GM23338 (cell line): ENCODE measurements around the gene MT4. TPM values are rescaled to one million over a fixed set of nuclear protein-coding genes. Genes with fewer than 3 reads are reported as not detected.

Experiments
- ATAC-seq: fragments of 200-7000 bp; cut with Tn5 transposase; 3 replicates; pipeline ENCODE4 v1.9.1; 2020
- DNase-seq: peaks from one replicate; pipeline ENCODE4 v3.0.0-alpha.2; 2015; ENCODE audit warnings: low spot score
- H2AFZ ChIP-seq: fragments of 200-600 bp; sonication (generic); 2 replicates; pipeline ENCODE4 v1.8.0; 2016; ENCODE audit warnings: antibody characterized with exemption, mild to moderate bottlenecking, moderate library complexity
- H3F3A ChIP-seq: fragments of 200-600 bp; sonication (generic); replicated peaks from 2 replicates; pipeline ENCODE4 v1.8.0; 2017; ENCODE audit warnings: antibody characterized with exemption, mixed run types, low read depth
- H3K27ac ChIP-seq: fragments of 200-600 bp; sonication (generic); 2 replicates; pipeline ENCODE4 v1.6.1; 2016; ENCODE audit warnings: low read depth
- H3K27me3 ChIP-seq: fragments of 200-600 bp; sonication (generic); 2 replicates; pipeline ENCODE4 v1.8.0; 2016; ENCODE audit warnings: mild to moderate bottlenecking, mixed run types, moderate library complexity; ENCODE audit not compliant: insufficient read depth
- H3K36me3 ChIP-seq: fragments of 200-600 bp; sonication (generic); 2 replicates; pipeline ENCODE4 v1.8.0; 2016; ENCODE audit warnings: mild to moderate bottlenecking; ENCODE audit not compliant: insufficient read depth
- H3K4me1 ChIP-seq: fragments of 200-600 bp; sonication (generic); 2 replicates; pipeline ENCODE4 v1.8.0; 2016; ENCODE audit warnings: mild to moderate bottlenecking, moderate library complexity; ENCODE audit not compliant: insufficient read depth
- H3K4me2 ChIP-seq: fragments of 200-600 bp; sonication (generic); 2 replicates; pipeline ENCODE4 v1.7.1; 2017; ENCODE audit warnings: mixed run types
- H3K4me3 ChIP-seq: fragments of 200-600 bp; sonication (generic); 2 replicates; pipeline ENCODE4 v1.6.1; 2016; ENCODE audit warnings: mixed run types
- H3K79me2 ChIP-seq: fragments of 200-600 bp; sonication (generic); replicated peaks from 2 replicates; pipeline ENCODE4 v1.8.0; 2017; ENCODE audit warnings: mild to moderate bottlenecking; ENCODE audit not compliant: insufficient read depth
- H3K9me2 ChIP-seq: fragments of 200-600 bp; sonication (generic); 2 replicates; pipeline ENCODE4 v1.8.0; 2017; ENCODE audit not compliant: insufficient read depth
- H4K20me1 ChIP-seq: fragments of 200-600 bp; sonication (generic); replicated peaks from 2 replicates; pipeline ENCODE4 v1.8.0; 2017; ENCODE audit warnings: mild to moderate bottlenecking; ENCODE audit not compliant: insufficient read depth
- H3K27ac Mint-ChIP-seq: 2 replicates; pipeline ENCODE4 v1.8.0; 2020; ENCODE audit warnings: inconsistent platforms, mild to moderate bottlenecking, moderate library complexity, mixed read lengths
- H3K27me3 Mint-ChIP-seq: 3 replicates; pipeline ENCODE4 v1.8.0; 2022; ENCODE audit warnings: low read depth, mild to moderate bottlenecking, moderate library complexity, mixed read lengths, inconsistent platforms; ENCODE audit not compliant: insufficient read depth, poor library complexity
- H3K36me3 Mint-ChIP-seq: 3 replicates; pipeline ENCODE4 v1.8.0; 2021; ENCODE audit warnings: low read depth, mild to moderate bottlenecking, inconsistent platforms, moderate library complexity, mixed read lengths
- H3K4me1 Mint-ChIP-seq: 3 replicates; pipeline ENCODE4 v1.8.0; 2020; ENCODE audit warnings: mild to moderate bottlenecking, inconsistent platforms, mixed read lengths
- H3K4me3 Mint-ChIP-seq: 3 replicates; pipeline ENCODE4 v1.8.0; 2021; ENCODE audit warnings: moderate library complexity, mild to moderate bottlenecking, inconsistent platforms, mixed read lengths
- H3K9me3 Mint-ChIP-seq: 3 replicates; pipeline ENCODE4 v1.8.0; 2020; ENCODE audit warnings: moderate library complexity, mild to moderate bottlenecking, inconsistent platforms, mixed read lengths
- CREB1 ChIP-seq: fragments of 250-450 bp; sonication (Bioruptor Pico); IDR thresholded peaks from 2 replicates; pipeline ENCODE4 v1.5.0; 2020; ENCODE audit warnings: low read depth, mild to moderate bottlenecking, moderate library complexity
- EZH2 ChIP-seq: fragments of 200-600 bp; sonication (generic); IDR thresholded peaks from one replicate; pipeline ENCODE4 v1.8.0; 2017; ENCODE audit warnings: antibody characterized with exemption, mild to moderate bottlenecking, low read depth; ENCODE audit not compliant: unreplicated experiment
- EZH2phosphoT487 ChIP-seq: fragments of 200-600 bp; sonication (generic); IDR thresholded peaks from one replicate; pipeline ENCODE4 v1.8.1; 2018; ENCODE audit warnings: antibody characterized with exemption; ENCODE audit not compliant: unreplicated experiment
- JUNB ChIP-seq: IDR thresholded peaks from one replicate; pipeline ENCODE4 v1.6.1; 2016; ENCODE audit warnings: antibody characterized with exemption; ENCODE audit not compliant: unreplicated experiment
- NANOG ChIP-seq: IDR thresholded peaks from 2 replicates; pipeline ENCODE4 v1.6.1; 2016; ENCODE audit warnings: antibody characterized with exemption, borderline replicate concordance
- POLR2AphosphoS5 ChIP-seq: IDR thresholded peaks from 2 replicates; pipeline ENCODE4 v1.6.1; 2016; ENCODE audit warnings: antibody characterized with exemption, low read depth
- STAT1 ChIP-seq: IDR thresholded peaks from one replicate; pipeline ENCODE4 v1.6.1; 2016; ENCODE audit warnings: antibody characterized with exemption; ENCODE audit not compliant: unreplicated experiment
- ZNF114 ChIP-seq: fragments of 250-450 bp; sonication (Bioruptor Pico); IDR thresholded peaks from 2 replicates; pipeline ENCODE4 v1.5.0; 2020; ENCODE audit warnings: mild to moderate bottlenecking, moderate library complexity
- ZNF331 ChIP-seq: fragments of 250-450 bp; sonication (Bioruptor Pico); IDR thresholded peaks from 2 replicates; pipeline ENCODE4 v1.5.0; 2020; ENCODE audit warnings: low read depth, mild to moderate bottlenecking, moderate library complexity
- polyA plus RNA-seq: library from polyadenylated mRNA; unstranded; fragments of >200 nt; fragmentation: Nextera tagmentation; extraction: Ambion mirVana; gene quantifications from 2 replicates; pipeline ENCODE4 v1.2.1, GENCODE V29; 2016
- total RNA-seq: library from RNA; depleted of rRNA; stranded (reverse); fragments of >200 nt; shearing (Covaris generic); gene quantifications from 2 replicates; pipeline ENCODE4 v1.2.3, GENCODE V29; 2014
- TF ChIP-seq, protein P1 (sequence below): fragments of 250-450 bp; sonication (Bioruptor Pico); IDR thresholded peaks from 2 replicates; pipeline ENCODE4 v1.5.0; 2020; ENCODE audit warnings: mild to moderate bottlenecking, moderate library complexity
- TF ChIP-seq, protein P2 (sequence below): IDR thresholded peaks from 2 replicates; pipeline ENCODE4 v1.6.1; 2016; ENCODE audit warnings: antibody characterized with exemption
- TF ChIP-seq, protein P3 (sequence below): IDR thresholded peaks from one replicate; pipeline ENCODE4 v1.6.1; 2018; ENCODE audit warnings: antibody characterized with exemption; ENCODE audit not compliant: unreplicated experiment
- TF ChIP-seq, protein P4 (sequence below), 2 experiments: fragments of 200-600 bp in 1 of 2; sonication (generic) in 1 of 2; conservative IDR thresholded peaks; 2 replicates each; pipeline versions ENCODE4 v1.5.1 to v1.6.1; 2016 to 2017; ENCODE audit warnings: antibody characterized with exemption in 2 of 2, low read depth in 2 of 2, mild to moderate bottlenecking in 2 of 2, moderate library complexity in 1 of 2

The MT4 gene
- total and polyA plus RNA-seq, 2 experiments from 2014 or later, result not detected

DNA sequence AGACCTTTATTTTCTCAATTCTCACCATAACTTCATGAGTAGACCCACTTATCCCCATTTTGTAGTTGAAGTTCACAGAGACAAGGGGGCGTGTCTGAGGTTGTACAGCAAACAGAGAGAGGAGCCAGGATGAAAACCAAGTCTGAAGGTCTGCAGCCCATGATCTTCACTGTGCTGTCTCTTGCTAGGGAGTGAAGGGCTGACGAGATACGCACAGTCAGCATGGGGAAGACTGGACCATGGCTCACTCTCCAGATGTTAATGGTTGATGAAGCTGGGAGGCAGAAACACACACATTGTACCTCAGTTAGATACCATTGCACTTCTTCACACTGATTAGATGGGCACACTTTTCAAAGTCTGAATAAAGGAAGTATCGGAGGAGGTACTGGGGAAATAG lies 5.8 kb upstream of the MT4 start:
- H3K27me3 ChIP-seq, result no peaks in the 10 kb centered on the region
- H3K27ac ChIP-seq, result no peak overlapping the region
- H3K4me3 ChIP-seq, result no peak overlapping the region
- H3K4me2 ChIP-seq, result no peak overlapping the region
- H3K9me2 ChIP-seq, result no peaks in the 10 kb centered on the region
- H2AFZ ChIP-seq, result no peak overlapping the region
- TF ChIP-seq, protein P1, sequence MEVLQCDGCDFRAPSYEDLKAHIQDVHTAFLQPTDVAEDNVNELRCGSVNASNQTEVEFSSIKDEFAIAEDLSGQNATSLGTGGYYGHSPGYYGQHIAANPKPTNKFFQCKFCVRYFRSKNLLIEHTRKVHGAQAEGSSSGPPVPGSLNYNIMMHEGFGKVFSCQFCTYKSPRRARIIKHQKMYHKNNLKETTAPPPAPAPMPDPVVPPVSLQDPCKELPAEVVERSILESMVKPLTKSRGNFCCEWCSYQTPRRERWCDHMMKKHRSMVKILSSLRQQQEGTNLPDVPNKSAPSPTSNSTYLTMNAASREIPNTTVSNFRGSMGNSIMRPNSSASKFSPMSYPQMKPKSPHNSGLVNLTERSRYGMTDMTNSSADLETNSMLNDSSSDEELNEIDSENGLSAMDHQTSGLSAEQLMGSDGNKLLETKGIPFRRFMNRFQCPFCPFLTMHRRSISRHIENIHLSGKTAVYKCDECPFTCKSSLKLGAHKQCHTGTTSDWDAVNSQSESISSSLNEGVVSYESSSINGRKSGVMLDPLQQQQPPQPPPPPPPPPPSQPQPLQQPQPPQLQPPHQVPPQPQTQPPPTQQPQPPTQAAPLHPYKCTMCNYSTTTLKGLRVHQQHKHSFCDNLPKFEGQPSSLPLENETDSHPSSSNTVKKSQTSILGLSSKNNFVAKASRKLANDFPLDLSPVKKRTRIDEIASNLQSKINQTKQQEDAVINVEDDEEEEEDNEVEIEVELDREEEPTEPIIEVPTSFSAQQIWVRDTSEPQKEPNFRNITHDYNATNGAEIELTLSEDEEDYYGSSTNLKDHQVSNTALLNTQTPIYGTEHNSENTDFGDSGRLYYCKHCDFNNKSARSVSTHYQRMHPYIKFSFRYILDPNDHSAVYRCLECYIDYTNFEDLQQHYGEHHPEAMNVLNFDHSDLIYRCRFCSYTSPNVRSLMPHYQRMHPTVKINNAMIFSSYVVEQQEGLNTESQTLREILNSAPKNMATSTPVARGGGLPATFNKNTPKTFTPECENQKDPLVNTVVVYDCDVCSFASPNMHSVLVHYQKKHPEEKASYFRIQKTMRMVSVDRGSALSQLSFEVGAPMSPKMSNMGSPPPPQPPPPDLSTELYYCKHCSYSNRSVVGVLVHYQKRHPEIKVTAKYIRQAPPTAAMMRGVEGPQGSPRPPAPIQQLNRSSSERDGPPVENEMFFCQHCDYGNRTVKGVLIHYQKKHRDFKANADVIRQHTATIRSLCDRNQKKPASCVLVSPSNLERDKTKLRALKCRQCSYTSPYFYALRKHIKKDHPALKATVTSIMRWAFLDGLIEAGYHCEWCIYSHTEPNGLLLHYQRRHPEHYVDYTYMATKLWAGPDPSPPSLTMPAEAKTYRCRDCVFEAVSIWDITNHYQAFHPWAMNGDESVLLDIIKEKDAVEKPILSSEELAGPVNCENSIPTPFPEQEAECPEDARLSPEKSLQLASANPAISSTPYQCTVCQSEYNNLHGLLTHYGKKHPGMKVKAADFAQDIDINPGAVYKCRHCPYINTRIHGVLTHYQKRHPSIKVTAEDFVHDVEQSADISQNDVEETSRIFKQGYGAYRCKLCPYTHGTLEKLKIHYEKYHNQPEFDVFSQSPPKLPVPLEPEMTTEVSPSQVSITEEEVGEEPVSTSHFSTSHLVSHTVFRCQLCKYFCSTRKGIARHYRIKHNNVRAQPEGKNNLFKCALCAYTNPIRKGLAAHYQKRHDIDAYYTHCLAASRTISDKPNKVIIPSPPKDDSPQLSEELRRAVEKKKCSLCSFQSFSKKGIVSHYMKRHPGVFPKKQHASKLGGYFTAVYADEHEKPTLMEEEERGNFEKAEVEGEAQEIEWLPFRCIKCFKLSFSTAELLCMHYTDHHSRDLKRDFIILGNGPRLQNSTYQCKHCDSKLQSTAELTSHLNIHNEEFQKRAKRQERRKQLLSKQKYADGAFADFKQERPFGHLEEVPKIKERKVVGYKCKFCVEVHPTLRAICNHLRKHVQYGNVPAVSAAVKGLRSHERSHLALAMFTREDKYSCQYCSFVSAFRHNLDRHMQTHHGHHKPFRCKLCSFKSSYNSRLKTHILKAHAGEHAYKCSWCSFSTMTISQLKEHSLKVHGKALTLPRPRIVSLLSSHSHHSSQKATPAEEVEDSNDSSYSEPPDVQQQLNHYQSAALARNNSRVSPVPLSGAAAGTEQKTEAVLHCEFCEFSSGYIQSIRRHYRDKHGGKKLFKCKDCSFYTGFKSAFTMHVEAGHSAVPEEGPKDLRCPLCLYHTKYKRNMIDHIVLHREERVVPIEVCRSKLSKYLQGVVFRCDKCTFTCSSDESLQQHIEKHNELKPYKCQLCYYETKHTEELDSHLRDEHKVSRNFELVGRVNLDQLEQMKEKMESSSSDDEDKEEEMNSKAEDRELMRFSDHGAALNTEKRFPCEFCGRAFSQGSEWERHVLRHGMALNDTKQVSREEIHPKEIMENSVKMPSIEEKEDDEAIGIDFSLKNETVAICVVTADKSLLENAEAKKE (CRISPR knock-in tag), result no peak
- no peak for TF ChIP-seq ZNF114 (CRISPR knock-in tag)
- no peak for TF ChIP-seq STAT1
- TF ChIP-seq, protein P2, sequence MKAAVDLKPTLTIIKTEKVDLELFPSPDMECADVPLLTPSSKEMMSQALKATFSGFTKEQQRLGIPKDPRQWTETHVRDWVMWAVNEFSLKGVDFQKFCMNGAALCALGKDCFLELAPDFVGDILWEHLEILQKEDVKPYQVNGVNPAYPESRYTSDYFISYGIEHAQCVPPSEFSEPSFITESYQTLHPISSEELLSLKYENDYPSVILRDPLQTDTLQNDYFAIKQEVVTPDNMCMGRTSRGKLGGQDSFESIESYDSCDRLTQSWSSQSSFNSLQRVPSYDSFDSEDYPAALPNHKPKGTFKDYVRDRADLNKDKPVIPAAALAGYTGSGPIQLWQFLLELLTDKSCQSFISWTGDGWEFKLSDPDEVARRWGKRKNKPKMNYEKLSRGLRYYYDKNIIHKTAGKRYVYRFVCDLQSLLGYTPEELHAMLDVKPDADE, result no peak
- TF ChIP-seq, protein P3, sequence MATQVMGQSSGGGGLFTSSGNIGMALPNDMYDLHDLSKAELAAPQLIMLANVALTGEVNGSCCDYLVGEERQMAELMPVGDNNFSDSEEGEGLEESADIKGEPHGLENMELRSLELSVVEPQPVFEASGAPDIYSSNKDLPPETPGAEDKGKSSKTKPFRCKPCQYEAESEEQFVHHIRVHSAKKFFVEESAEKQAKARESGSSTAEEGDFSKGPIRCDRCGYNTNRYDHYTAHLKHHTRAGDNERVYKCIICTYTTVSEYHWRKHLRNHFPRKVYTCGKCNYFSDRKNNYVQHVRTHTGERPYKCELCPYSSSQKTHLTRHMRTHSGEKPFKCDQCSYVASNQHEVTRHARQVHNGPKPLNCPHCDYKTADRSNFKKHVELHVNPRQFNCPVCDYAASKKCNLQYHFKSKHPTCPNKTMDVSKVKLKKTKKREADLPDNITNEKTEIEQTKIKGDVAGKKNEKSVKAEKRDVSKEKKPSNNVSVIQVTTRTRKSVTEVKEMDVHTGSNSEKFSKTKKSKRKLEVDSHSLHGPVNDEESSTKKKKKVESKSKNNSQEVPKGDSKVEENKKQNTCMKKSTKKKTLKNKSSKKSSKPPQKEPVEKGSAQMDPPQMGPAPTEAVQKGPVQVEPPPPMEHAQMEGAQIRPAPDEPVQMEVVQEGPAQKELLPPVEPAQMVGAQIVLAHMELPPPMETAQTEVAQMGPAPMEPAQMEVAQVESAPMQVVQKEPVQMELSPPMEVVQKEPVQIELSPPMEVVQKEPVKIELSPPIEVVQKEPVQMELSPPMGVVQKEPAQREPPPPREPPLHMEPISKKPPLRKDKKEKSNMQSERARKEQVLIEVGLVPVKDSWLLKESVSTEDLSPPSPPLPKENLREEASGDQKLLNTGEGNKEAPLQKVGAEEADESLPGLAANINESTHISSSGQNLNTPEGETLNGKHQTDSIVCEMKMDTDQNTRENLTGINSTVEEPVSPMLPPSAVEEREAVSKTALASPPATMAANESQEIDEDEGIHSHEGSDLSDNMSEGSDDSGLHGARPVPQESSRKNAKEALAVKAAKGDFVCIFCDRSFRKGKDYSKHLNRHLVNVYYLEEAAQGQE, result no peak
- no peak for TF ChIP-seq POLR2AphosphoS5
- TF ChIP-seq EZH2phosphoT487, result no peak
- TF ChIP-seq, protein P4, sequence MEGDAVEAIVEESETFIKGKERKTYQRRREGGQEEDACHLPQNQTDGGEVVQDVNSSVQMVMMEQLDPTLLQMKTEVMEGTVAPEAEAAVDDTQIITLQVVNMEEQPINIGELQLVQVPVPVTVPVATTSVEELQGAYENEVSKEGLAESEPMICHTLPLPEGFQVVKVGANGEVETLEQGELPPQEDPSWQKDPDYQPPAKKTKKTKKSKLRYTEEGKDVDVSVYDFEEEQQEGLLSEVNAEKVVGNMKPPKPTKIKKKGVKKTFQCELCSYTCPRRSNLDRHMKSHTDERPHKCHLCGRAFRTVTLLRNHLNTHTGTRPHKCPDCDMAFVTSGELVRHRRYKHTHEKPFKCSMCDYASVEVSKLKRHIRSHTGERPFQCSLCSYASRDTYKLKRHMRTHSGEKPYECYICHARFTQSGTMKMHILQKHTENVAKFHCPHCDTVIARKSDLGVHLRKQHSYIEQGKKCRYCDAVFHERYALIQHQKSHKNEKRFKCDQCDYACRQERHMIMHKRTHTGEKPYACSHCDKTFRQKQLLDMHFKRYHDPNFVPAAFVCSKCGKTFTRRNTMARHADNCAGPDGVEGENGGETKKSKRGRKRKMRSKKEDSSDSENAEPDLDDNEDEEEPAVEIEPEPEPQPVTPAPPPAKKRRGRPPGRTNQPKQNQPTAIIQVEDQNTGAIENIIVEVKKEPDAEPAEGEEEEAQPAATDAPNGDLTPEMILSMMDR (conservative IDR thresholded peaks at IDR 0.05; ENCODE audit: low read depth in 2 of 2), result no peak
- no peak for TF ChIP-seq JUNB
- TF ChIP-seq EZH2, result no peak
- TF ChIP-seq NANOG, result no peak
- no peak for TF ChIP-seq CREB1 (CRISPR knock-in tag)
- no peak for TF ChIP-seq ZNF331 (CRISPR knock-in tag)
- no peaks in the 10 kb centered on the region for H3K36me3 ChIP-seq
- H3K27ac Mint-ChIP-seq, result no peak overlapping the region
- H3K9me3 Mint-ChIP-seq, result no peaks in the 10 kb centered on the region
- no peaks in the 10 kb centered on the region for H4K20me1 ChIP-seq
- H3K4me1 ChIP-seq, result no peaks in the 10 kb centered on the region
- ATAC-seq, result no peak
- H3K36me3 Mint-ChIP-seq, result no peaks in the 10 kb centered on the region
- H3K4me1 Mint-ChIP-seq, result no peaks in the 10 kb centered on the region; the same call in 2 of the 3 replicates
- DNase-seq, result no peak
- no peaks in the 10 kb centered on the region for H3K79me2 ChIP-seq
- H3F3A ChIP-seq, result no peaks in the 10 kb centered on the region
- H3K27me3 Mint-ChIP-seq, result peaks cover 3% of the 10 kb centered on the region
- H3K4me3 Mint-ChIP-seq, result no peak overlapping the region
